ENCODE measurements around the gene RAD51B. TPM values are rescaled to one million over a fixed set of nuclear protein-coding genes. Genes with fewer than 3 reads are reported as not detected.

The RAD51B gene
- total and polyA plus RNA-seq, 2 of the 13 experiments (the other 11 are each of a cell fraction or from before 2014, with no cell fraction given): 7.0 to 9.5 TPM

DNA sequence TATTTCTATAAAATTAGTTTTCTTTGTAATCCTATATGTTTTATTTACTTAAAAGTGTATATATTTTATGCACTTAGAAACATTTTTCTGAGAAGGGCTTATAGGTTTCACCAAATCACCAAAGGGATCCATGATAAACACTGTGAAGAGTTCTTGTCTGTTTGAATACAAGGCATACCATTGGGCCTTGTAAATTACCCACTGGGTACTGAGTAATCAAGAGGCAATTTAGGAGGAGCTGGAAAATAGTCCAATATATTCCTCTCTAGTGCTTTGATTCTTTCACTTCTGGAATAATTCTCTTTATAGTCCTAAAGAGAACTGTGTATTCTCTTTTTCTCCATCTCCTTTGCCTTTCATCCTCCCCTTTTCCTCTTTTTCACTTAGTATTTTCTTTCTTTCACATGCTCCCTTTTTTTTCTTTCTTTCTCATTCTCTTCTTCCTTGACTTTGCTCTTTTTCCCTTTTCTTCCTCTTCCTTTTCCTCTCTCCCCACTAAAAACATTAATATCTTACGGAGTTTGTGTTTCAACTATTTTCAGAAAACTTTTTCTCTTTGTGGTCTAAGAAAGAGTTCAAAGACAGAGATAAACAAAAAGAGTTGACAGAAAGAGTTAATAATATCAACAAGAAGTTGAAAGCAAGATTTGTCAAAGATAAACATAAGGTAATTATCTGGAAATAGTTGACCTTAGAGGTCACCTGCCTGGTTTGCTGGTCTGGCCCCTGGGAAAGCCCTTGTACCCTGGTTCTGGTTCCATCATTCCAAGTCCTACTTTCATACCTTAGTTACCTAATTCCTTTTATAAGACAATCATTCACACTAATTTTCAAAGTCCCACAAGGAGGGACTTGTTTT is 435.3 kb downstream of the RAD51B start (continued):
- TF ChIP-seq ZNF432 (CRISPR knock-in tag; IDR thresholded peaks at IDR 0.05; ENCODE audit: borderline replicate concordance): no peak
- TF ChIP-seq HHEX (CRISPR knock-in tag; IDR thresholded peaks at IDR 0.05): no peak
- TF ChIP-seq ZNF329 (CRISPR knock-in tag; IDR thresholded peaks at IDR 0.05; ENCODE audit: low read depth): no peak
- TF ChIP-seq ZNF546 (CRISPR knock-in tag; conservative IDR thresholded peaks at IDR 0.05): no peak
- TF ChIP-seq RXRA (CRISPR knock-in tag; IDR thresholded peaks at IDR 0.05): no peak; the same call in 1 of the 2 replicates
- no peak; the same call in 1 of the 2 replicates for TF ChIP-seq KDM6A (CRISPR knock-in tag; IDR thresholded peaks at IDR 0.05; ENCODE audit: low read depth)
- peak; percentile 44; the same call in 1 of the 2 replicates for TF ChIP-seq HOMEZ (CRISPR knock-in tag; IDR thresholded peaks at IDR 0.05; ENCODE audit: low read depth)
- TF ChIP-seq, protein P1, sequence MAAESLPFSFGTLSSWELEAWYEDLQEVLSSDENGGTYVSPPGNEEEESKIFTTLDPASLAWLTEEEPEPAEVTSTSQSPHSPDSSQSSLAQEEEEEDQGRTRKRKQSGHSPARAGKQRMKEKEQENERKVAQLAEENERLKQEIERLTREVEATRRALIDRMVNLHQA (CRISPR knock-in tag; IDR thresholded peaks at IDR 0.05): no peak
- no peak for TF ChIP-seq SP140L (CRISPR knock-in tag; IDR thresholded peaks at IDR 0.05; ENCODE audit: borderline replicate concordance)
- TF ChIP-seq ZNF724P (CRISPR knock-in tag; IDR thresholded peaks at IDR 0.05; ENCODE audit: borderline replicate concordance): no peak
- TF ChIP-seq RCOR2 (CRISPR knock-in tag; IDR thresholded peaks at IDR 0.05): peak; percentile 57; the same call in 1 of the 2 replicates
- TF ChIP-seq HMG20A (CRISPR knock-in tag; IDR thresholded peaks at IDR 0.05; ENCODE audit: borderline replicate concordance): peak; percentile 78; the same call in 1 of the 2 replicates
- no peak for TF ChIP-seq ZNF570 (CRISPR knock-in tag; IDR thresholded peaks at IDR 0.05; ENCODE audit: borderline replicate concordance)
- TF ChIP-seq, protein P2, sequence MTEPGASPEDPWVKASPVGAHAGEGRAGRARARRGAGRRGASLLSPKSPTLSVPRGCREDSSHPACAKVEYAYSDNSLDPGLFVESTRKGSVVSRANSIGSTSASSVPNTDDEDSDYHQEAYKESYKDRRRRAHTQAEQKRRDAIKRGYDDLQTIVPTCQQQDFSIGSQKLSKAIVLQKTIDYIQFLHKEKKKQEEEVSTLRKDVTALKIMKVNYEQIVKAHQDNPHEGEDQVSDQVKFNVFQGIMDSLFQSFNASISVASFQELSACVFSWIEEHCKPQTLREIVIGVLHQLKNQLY (CRISPR knock-in tag; IDR thresholded peaks at IDR 0.05): no peak
- no peak for TF ChIP-seq MIER2 (CRISPR knock-in tag; IDR thresholded peaks at IDR 0.05)
- TF ChIP-seq TBX3 (IDR thresholded peaks at IDR 0.05; ENCODE audit: borderline replicate concordance): peak; percentile 56; the same call in 1 of the 2 replicates
- TF ChIP-seq, protein P3, sequence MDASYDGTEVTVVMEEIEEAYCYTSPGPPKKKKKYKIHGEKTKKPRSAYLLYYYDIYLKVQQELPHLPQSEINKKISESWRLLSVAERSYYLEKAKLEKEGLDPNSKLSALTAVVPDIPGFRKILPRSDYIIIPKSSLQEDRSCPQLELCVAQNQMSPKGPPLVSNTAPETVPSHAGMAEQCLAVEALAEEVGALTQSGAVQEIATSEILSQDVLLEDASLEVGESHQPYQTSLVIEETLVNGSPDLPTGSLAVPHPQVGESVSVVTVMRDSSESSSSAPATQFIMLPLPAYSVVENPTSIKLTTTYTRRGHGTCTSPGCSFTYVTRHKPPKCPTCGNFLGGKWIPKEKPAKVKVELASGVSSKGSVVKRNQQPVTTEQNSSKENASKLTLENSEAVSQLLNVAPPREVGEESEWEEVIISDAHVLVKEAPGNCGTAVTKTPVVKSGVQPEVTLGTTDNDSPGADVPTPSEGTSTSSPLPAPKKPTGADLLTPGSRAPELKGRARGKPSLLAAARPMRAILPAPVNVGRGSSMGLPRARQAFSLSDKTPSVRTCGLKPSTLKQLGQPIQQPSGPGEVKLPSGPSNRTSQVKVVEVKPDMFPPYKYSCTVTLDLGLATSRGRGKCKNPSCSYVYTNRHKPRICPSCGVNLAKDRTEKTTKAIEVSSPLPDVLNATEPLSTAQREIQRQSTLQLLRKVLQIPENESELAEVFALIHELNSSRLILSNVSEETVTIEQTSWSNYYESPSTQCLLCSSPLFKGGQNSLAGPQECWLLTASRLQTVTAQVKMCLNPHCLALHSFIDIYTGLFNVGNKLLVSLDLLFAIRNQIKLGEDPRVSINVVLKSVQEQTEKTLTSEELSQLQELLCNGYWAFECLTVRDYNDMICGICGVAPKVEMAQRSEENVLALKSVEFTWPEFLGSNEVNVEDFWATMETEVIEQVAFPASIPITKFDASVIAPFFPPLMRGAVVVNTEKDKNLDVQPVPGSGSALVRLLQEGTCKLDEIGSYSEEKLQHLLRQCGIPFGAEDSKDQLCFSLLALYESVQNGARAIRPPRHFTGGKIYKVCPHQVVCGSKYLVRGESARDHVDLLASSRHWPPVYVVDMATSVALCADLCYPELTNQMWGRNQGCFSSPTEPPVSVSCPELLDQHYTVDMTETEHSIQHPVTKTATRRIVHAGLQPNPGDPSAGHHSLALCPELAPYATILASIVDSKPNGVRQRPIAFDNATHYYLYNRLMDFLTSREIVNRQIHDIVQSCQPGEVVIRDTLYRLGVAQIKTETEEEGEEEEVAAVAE (CRISPR knock-in tag; IDR thresholded peaks at IDR 0.05; ENCODE audit: borderline replicate concordance): no peak
- TF ChIP-seq NCOA2 (CRISPR knock-in tag; IDR thresholded peaks at IDR 0.05): peak; percentile 93
- no peak for TF ChIP-seq DRAP1 (CRISPR knock-in tag; IDR thresholded peaks at IDR 0.05)
- TF ChIP-seq EEA1 (CRISPR knock-in tag; IDR thresholded peaks at IDR 0.05; ENCODE audit: borderline replicate concordance): no peak
- TF ChIP-seq ZNF451 (CRISPR knock-in tag; IDR thresholded peaks at IDR 0.05): no peak

Data from HepG2 (cell line).